OCI-LY7 (cell line): ENCODE data around the gene RDH13.
A peak's percentile ranks its signal among the peaks of the same experiment; 100 is the strongest.

ENCODE experiments used
- EZH2phosphoT487 ChIP-seq: fragments of 200-600 bp; sonication (generic); IDR thresholded peaks from 2 replicates; pipeline ENCODE4 v1.6.1; 2018; ENCODE audit warnings: low read depth, borderline replicate concordance, mild to moderate bottlenecking, mixed run types, antibody characterized with exemption, low read length, moderate library complexity, mixed read lengths
- TF ChIP-seq, protein P1 (sequence below): fragments of 200-600 bp; sonication (generic); conservative IDR thresholded peaks from 2 replicates; pipeline ENCODE4 v1.5.1; 2014; ENCODE audit warnings: mild to moderate bottlenecking, antibody characterized with exemption, low read length, moderate library complexity, mixed read lengths

DNA sequence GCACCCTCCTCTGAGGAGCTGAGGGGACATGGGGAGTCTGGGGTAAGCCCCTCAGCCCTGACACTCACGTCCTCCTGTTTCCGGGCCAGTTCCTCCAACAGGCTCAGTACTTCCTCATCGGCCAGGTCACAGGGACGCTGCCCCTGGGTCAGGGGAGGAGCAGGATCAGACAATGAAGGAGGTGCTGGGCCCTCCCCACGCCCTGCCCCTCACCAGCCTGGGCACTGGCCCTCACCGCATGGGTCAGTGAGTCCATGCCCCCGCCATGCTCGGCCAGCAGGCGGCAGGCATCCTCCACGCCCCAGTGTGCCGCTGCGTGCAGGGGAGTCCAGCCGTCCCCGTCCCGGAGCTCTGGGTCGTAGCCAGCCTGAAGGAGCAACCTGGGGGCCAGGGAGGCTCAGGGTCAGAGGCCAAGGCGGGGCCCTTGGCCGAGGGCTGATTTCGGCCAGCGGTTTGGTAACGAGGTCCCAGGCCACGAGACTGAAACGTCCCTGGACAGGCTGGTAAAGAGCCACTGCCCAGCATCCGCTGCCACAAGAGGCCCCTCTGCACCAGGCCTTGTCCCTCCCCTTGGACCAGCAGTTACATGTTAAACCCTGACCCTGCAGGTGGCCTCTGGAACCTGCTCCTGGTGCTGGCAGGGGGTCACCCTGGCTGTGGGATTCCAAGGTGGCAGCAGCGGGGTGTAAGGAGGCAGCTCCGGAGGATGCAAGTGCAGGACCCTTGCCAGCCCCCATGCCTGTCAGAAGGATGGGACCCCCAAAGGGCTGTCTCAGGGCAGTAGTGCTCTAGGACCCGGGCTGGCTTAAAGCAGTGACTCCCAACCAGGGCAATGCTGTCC, 36.0 kb upstream of the RDH13 start:
- TF ChIP-seq, protein P1, sequence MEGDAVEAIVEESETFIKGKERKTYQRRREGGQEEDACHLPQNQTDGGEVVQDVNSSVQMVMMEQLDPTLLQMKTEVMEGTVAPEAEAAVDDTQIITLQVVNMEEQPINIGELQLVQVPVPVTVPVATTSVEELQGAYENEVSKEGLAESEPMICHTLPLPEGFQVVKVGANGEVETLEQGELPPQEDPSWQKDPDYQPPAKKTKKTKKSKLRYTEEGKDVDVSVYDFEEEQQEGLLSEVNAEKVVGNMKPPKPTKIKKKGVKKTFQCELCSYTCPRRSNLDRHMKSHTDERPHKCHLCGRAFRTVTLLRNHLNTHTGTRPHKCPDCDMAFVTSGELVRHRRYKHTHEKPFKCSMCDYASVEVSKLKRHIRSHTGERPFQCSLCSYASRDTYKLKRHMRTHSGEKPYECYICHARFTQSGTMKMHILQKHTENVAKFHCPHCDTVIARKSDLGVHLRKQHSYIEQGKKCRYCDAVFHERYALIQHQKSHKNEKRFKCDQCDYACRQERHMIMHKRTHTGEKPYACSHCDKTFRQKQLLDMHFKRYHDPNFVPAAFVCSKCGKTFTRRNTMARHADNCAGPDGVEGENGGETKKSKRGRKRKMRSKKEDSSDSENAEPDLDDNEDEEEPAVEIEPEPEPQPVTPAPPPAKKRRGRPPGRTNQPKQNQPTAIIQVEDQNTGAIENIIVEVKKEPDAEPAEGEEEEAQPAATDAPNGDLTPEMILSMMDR = peak; percentile 23; the same call in 1 of the 2 replicates
- TF ChIP-seq EZH2phosphoT487 = no peak
